Subcutaneous adipose tissue (tissue), 4 donors: ENCODE results near the gene TMIGD2. TPM values are rescaled to one million over a fixed set of nuclear protein-coding genes. Genes with fewer than 3 reads are reported as not detected.

Experiments used
- CTCF ChIP-seq: fragments of 450-650 bp; IDR thresholded peaks from one replicate; pipeline ENCODE4 v1.5.1; 2016; ENCODE audit warnings: low read depth, mild to moderate bottlenecking, control low read depth, antibody characterized with exemption, moderate library complexity
- total RNA-seq, 4 donors: library from RNA; depleted of rRNA; stranded (reverse); fragments of >200 nt; gene quantifications; one replicate each; pipeline ENCODE4 v1.1.0, GENCODE V29; 2016

Gene TMIGD2
- total RNA-seq, 4 donors from 2014 or later, result 0.34 TPM; not detected in 3

- TF ChIP-seq CTCF, result no peak
These were observed 40.6 kb upstream of the TMIGD2 start for GRCh38 chr19:4342615-4343369.

- TF ChIP-seq CTCF, result no peak
These were observed 40.1 kb upstream of the TMIGD2 start for GRCh38 chr19:4342314-4342614.

- TF ChIP-seq CTCF, result no peak
These were observed 36.5 kb upstream of the TMIGD2 start, which contains the start of gene STAP2 for GRCh38 chr19:4338441-4339355. TSS of gene STAP2 (minus strand) at chr19:4338827. CDS start at chr19:4338753, 74 bp downstream.

GRCh38 chr19:4337906-4338440 is 35.8 kb upstream of the TMIGD2 start:
- no peak for TF ChIP-seq CTCF

GRCh38 chr19:4334929-4335570 is 32.9 kb upstream of the TMIGD2 start:
- TF ChIP-seq CTCF, result no peak

GRCh38 chr19:4329858-4330257 is 27.7 kb upstream of the TMIGD2 start:
- TF ChIP-seq CTCF, result no peak
